HG02588 (cell line): ENCODE results near the gene CRYBB2.
"Not testable (repeated sequence)": the region's sequence is repeated elsewhere in the genome, so short reads cannot be mapped to it uniquely, and the experiment has no call there.

ENCODE experiments used
- ATAC-seq: cut with Tn5 transposase; IDR thresholded peaks from one replicate; pipeline ENCODE4 v1.9.1; 2021; ENCODE audit warnings: mild to moderate bottlenecking, moderate library complexity; ENCODE audit not compliant: unreplicated experiment

The CRYBB2 gene

GRCh38 chr22:25219211-25219689, at the start of gene CRYBB2:
CRYBB2 (plus strand) TSS chr22:25219639; CDS start chr22:25221430, 1,791 bp downstream.
- no peak for ATAC-seq

GRCh38 chr22:25170426-25170980, 48.9 kb upstream of the CRYBB2 start:
- ATAC-seq, result no peak

- ATAC-seq, result no peak
Observed at GRCh38 chr22:25172153-25172552, 47.3 kb upstream of the CRYBB2 start.

GRCh38 chr22:25174156-25174887, 45.1 kb upstream of the CRYBB2 start:
- no peak for ATAC-seq

- ATAC-seq, result no peak
Observed at GRCh38 chr22:25174888-25175411, 44.5 kb upstream of the CRYBB2 start.

GRCh38 chr22:25176175-25176574, 43.3 kb upstream of the CRYBB2 start:
- no peak for ATAC-seq

GRCh38 chr22:25176799-25177198, 42.6 kb upstream of the CRYBB2 start:
- no peak for ATAC-seq

GRCh38 chr22:25177226-25177625, 42.2 kb upstream of the CRYBB2 start:
- ATAC-seq, result no peak

GRCh38 chr22:25177895-25178294, 41.5 kb upstream of the CRYBB2 start:
- no peak for ATAC-seq

GRCh38 chr22:25178348-25178747, 41.1 kb upstream of the CRYBB2 start:
- ATAC-seq, result not testable (repeated sequence)

GRCh38 chr22:25178869-25179631, 40.4 kb upstream of the CRYBB2 start:
- not testable (repeated sequence) for ATAC-seq

GRCh38 chr22:25182131-25183110, 37.0 kb upstream of the CRYBB2 start:
- ATAC-seq, result no peak

- no peak for ATAC-seq
Observed at GRCh38 chr22:25183949-25184619, 35.4 kb upstream of the CRYBB2 start.

- no peak for ATAC-seq
Observed at GRCh38 chr22:25186140-25186539, 33.3 kb upstream of the CRYBB2 start.

GRCh38 chr22:25187469-25187868, 32.0 kb upstream of the CRYBB2 start:
- ATAC-seq, result no peak

GRCh38 chr22:25192406-25192805, 27.0 kb upstream of the CRYBB2 start:
- ATAC-seq, result no peak

GRCh38 chr22:25193130-25193529, 26.3 kb upstream of the CRYBB2 start:
- no peak for ATAC-seq

GRCh38 chr22:25193548-25193947, 25.9 kb upstream of the CRYBB2 start:
- no peak for ATAC-seq

GRCh38 chr22:25196326-25196725, 23.1 kb upstream of the CRYBB2 start:
- no peak for ATAC-seq

- no peak for ATAC-seq
Observed at GRCh38 chr22:25197340-25197739, 22.1 kb upstream of the CRYBB2 start.
